Stimulated activated CD8-positive, alpha-beta memory T cell treated with anti-CD3 and anti-CD28 coated beads, Interleukin-7, amount 100 ng/mL, for 4 hours (primary cell): ENCODE results near the gene TNNT2.

Source experiments
- DNase-seq, 2 donors: peaks; one replicate each; pipeline ENCODE4 v3.0.0-alpha.2; 2020; ENCODE audit warnings: low read depth in 2 of 2

TNNT2 gene

GRCh38 chr1:201376464-201377374 is 761 bp downstream of the TNNT2 start:
- no peak for DNase-seq

- DNase-seq = no peak
Observed at GRCh38 chr1:201376107-201376463, 1.4 kb downstream of the TNNT2 start.

GRCh38 chr1:201375169-201375568 is 2.3 kb downstream of the TNNT2 start:
- no peak for DNase-seq

GRCh38 chr1:201374364-201374763 is 3.1 kb downstream of the TNNT2 start:
- DNase-seq = no peak

- DNase-seq = no peak
Observed at GRCh38 chr1:201371792-201372191, 5.7 kb downstream of the TNNT2 start.

GRCh38 chr1:201371276-201371675 is 6.2 kb downstream of the TNNT2 start:
- no peak for DNase-seq

GRCh38 chr1:201370500-201370899 is 7.0 kb downstream of the TNNT2 start:
- DNase-seq = no peak

GRCh38 chr1:201369209-201369608 is 8.3 kb downstream of the TNNT2 start:
- DNase-seq = no peak

GRCh38 chr1:201366696-201367095 is 10.8 kb downstream of the TNNT2 start:
- DNase-seq = no peak

- no peak for DNase-seq
Observed at GRCh38 chr1:201365251-201365650, 12.2 kb downstream of the TNNT2 start.

- DNase-seq = no peak
Observed at GRCh38 chr1:201364808-201365105, 12.7 kb downstream of the TNNT2 start.

- no peak for DNase-seq
Observed at GRCh38 chr1:201363467-201363866, 14.0 kb downstream of the TNNT2 start.

GRCh38 chr1:201362906-201363305 is 14.6 kb downstream of the TNNT2 start:
- no peak for DNase-seq

- no peak for DNase-seq
Observed at GRCh38 chr1:201361652-201362504, 15.6 kb downstream of the TNNT2 start.

- no peak for DNase-seq
Observed at GRCh38 chr1:201360901-201361651, 16.4 kb downstream of the TNNT2 start.

- no peak for DNase-seq
Observed at GRCh38 chr1:201360486-201360885, 17.0 kb downstream of the TNNT2 start.

- DNase-seq = no peak
Observed at GRCh38 chr1:201359873-201360210, 17.6 kb downstream of the TNNT2 start.

GRCh38 chr1:201359031-201359872 is 18.2 kb downstream of the TNNT2 start:
- no peak for DNase-seq

- no peak for DNase-seq
Observed at GRCh38 chr1:201358596-201358995, 18.9 kb downstream of the TNNT2 start.

GRCh38 chr1:201357636-201358348 is 19.7 kb downstream of the TNNT2 start:
- no peak for DNase-seq

GRCh38 chr1:201357211-201357610 is 20.3 kb downstream of the TNNT2 start:
- DNase-seq = no peak
